Kidney (tissue), 14 donors: ENCODE results near the gene LRRC17. TPM values are rescaled to one million over a fixed set of nuclear protein-coding genes. Genes with fewer than 3 reads are reported as not detected.

Experiments
- DNase-seq, 5 donors: peaks; one replicate each; pipeline ENCODE4 v3.0.0-alpha.2; 2013 to 2020
- FAIRE-seq: peaks from 2 replicates; lab custom pipeline; 2012; peaks lifted over from hg19 to GRCh38; lab: Jason Lieb, UNC
- H3K27ac ChIP-seq, 2 donors: one replicate each; pipeline ENCODE4 v1.7.0; 2013; ENCODE audit warnings: low read depth in 2 of 2, low read length in 2 of 2, inconsistent platforms in 1 of 2
- H3K27me3 ChIP-seq: one replicate; pipeline ENCODE4 v1.7.1; 2013; ENCODE audit warnings: low read length, inconsistent platforms; ENCODE audit not compliant: control insufficient read depth, insufficient read depth
- H3K36me3 ChIP-seq, 3 donors: one replicate each; pipeline versions ENCODE4 v1.7.0 to v1.7.1; 2013; ENCODE audit warnings: low read length in 3 of 3, control low read depth in 1 of 3, inconsistent platforms in 1 of 3; ENCODE audit not compliant: insufficient read depth in 3 of 3, control insufficient read depth in 2 of 3
- H3K4me1 ChIP-seq, 3 donors: one replicate each; pipeline versions ENCODE4 v1.7.0 to v1.7.1; 2013; ENCODE audit warnings: low read length in 3 of 3, inconsistent platforms in 1 of 3, low read depth in 1 of 3; ENCODE audit not compliant: control insufficient read depth in 2 of 3, insufficient read depth in 2 of 3
- H3K4me3 ChIP-seq, 3 donors: one replicate each; pipeline versions ENCODE4 v1.7.0 to v1.8.1; 2013; ENCODE audit warnings: low read length in 3 of 3, control low read depth in 1 of 3, inconsistent platforms in 1 of 3
- H3K9ac ChIP-seq, 3 donors: one replicate each; pipeline versions ENCODE4 v1.7.0 to v1.7.1; 2013; ENCODE audit warnings: low read length in 3 of 3, control low read depth in 1 of 3, inconsistent platforms in 1 of 3
- H3K9me3 ChIP-seq, 3 donors: one replicate each; pipeline versions ENCODE4 v1.7.0 to v1.7.1; 2013; ENCODE audit warnings: low read length in 3 of 3, control low read depth in 1 of 3, inconsistent platforms in 1 of 3; ENCODE audit not compliant: control insufficient read depth in 2 of 3, insufficient read depth in 1 of 3
- CTCF ChIP-seq: IDR thresholded peaks from 3 replicates; pipeline ENCODE4 v1.5.1; 2012; ENCODE audit warnings: mild to moderate bottlenecking, moderate library complexity, borderline replicate concordance; ENCODE audit not compliant: insufficient read depth; ENCODE audit errors: extremely low read depth
- intact Hi-C: fragments of 100-400 bp; cut with DNase I; formaldehyde crosslinking; loops from one replicate; pipeline ENCODE4 v1.11.1; 2022
- polyA plus RNA-seq: library from polyadenylated mRNA; stranded (reverse); fragments of 350-450 nt; fragmentation: Illumina TruSeq; extraction: RNeasy Lipid Tissue Mini Kit (QIAGEN cat#74804); gene quantifications from one replicate; pipeline ENCODE4 v1.2.3, GENCODE V29; 2014; ENCODE audit warnings: low read depth, low replicate concordance; ENCODE audit not compliant: insufficient read depth
- total RNA-seq: library from RNA; stranded (reverse); fragmentation: NEBNext Ultra II Directional; extraction: Animal tissue kit (Norgen Biotek cat#: 25700); gene quantifications from one replicate; pipeline ENCODE4 v1.2.1, GENCODE V29; 2021
- donor health status: control.
- donor health status: control.
- donor health status: control.
- donor health status: control.
- donor health status: control.
- donor health status: DM: yes; HTN: yes; CAD: no.
- donor health status: Normal renal cell carcinoma (clear cell type).

The LRRC17 gene
- total and polyA plus RNA-seq, 2 donors from 2014 or later = 2.1 to 4.0 TPM

- Histone ChIP-seq H3K27ac (no peak overlapping the region), H3K9ac (no peak overlapping the region), H3K27me3 (no peaks in the 10 kb centered on the region), H3K9me3 (no peaks in the 10 kb centered on the region), H3K36me3 (no peaks in the 10 kb centered on the region), H3K4me1 (no peaks in the 10 kb centered on the region), H3K4me3 (no peak overlapping the region)
- FAIRE-seq = no peak
- intact Hi-C loops = no loop called here
- no peak for TF ChIP-seq CTCF
- peak in 2 of 5 donors; percentile 49 to 60 for DNase-seq
Observed at GRCh38 chr7:102883098-102883860, 29.5 kb upstream of the LRRC17 start.

GRCh38 chr7:102888561-102889233, 24.1 kb upstream of the LRRC17 start:
- Histone ChIP-seq H3K36me3 (no peaks in the 10 kb centered on the region), H3K27ac (no peak overlapping the region), H3K4me1 (peaks cover 0 to 3% (median 0%) of the 10 kb centered on the region in 3 donors), H3K9ac (no peak overlapping the region), H3K27me3 (no peaks in the 10 kb centered on the region), H3K4me3 (no peak overlapping the region), H3K9me3 (no peaks in the 10 kb centered on the region)
- TF ChIP-seq CTCF = no peak
- DNase-seq = no peak
- FAIRE-seq = no peak
- intact Hi-C loops = no loop called here

- no peak for TF ChIP-seq CTCF
- Histone ChIP-seq H3K4me3 (no peak overlapping the region), H3K4me1 (peaks cover 0 to 3% (median 0%) of the 10 kb centered on the region in 3 donors), H3K9me3 (no peaks in the 10 kb centered on the region), H3K9ac (no peak overlapping the region), H3K27me3 (no peaks in the 10 kb centered on the region), H3K27ac (no peak overlapping the region), H3K36me3 (no peaks in the 10 kb centered on the region)
- DNase-seq (no peak), FAIRE-seq (no peak)
- intact Hi-C loops = no loop called here
Observed at GRCh38 chr7:102889851-102890250, 22.9 kb upstream of the LRRC17 start.
